ENCODE data around the gene CMTM1. TPM values are rescaled to one million over a fixed set of nuclear protein-coding genes. Genes with fewer than 3 reads are reported as not detected.

Gene CMTM1
- total and polyA plus RNA-seq, 2 experiments from 2014 or later: 1.4 to 1.8 TPM

DNA sequence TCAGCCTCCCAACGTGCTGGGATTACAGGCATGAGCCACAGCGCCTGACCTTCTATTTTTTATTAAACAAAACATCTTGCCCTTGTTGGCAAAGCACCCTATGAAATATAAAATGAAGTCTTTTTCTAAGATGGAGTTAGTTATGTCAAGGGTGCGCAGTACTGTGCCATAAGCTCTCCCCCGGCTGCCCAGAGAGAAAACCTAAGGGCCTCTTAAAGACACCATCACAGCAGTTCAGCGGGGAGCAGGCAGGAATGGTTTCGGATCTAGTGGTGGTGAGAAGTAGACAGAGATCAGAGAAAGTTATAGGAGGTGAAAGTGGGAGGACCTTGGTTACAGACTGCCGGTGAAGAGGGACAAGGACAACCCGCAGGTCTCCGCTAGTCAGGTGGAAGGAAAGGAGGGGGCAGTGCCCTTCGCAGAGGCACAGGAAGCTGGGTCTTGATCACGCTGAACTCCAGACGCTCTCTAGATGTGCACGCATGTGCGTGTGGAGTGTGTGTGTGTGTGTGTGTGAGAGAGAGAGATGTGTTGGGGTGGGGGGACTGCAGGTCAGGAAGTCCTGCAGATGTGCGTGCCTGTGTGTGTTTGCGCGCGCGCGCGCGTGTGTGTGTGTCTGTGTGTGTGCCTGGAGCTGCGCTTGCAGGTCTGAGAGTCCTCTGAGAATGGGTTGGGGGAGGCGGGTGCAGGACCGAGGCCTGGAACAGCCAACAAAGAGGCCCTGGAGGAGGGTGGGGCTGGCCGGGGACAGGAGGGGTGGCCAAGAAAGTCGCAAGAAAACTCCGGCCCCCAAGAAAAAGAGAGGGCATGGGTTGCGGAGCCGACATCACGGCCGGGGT lies 37.5 kb downstream of the CMTM1 start:
- H3K79me2 ChIP-seq: peaks cover 22% of the 10 kb centered on the region
- no peaks in the 10 kb centered on the region for H3K9me2 ChIP-seq (replicated peaks; ENCODE audit: insufficient read depth)
- H3K4me2 ChIP-seq: peak overlapping the region; percentile 84
- WGBS (ENCODE audit: low lambda C conversion rate, missing lambda C conversion rate): 10% methylated on average over 25 of the region's 32 CpGs
- H2AFZ ChIP-seq: peak overlapping the region; percentile 64
- TF ChIP-seq EZH2phosphoT487 (IDR thresholded peaks at IDR 0.05; ENCODE audit: low read depth, severe bottlenecking, unreplicated experiment) (no peak), CTCF (IDR thresholded peaks at IDR 0.05; ENCODE audit: poor library complexity) (no peak), EZH2 (IDR thresholded peaks at IDR 0.05; ENCODE audit: borderline replicate concordance) (no peak)
- no peaks in the 10 kb centered on the region for H3K36me3 ChIP-seq (replicated peaks; ENCODE audit: insufficient read depth, low read depth)
- peaks cover 16% of the 10 kb centered on the region for H4K20me1 ChIP-seq (ENCODE audit: insufficient read depth, poor library complexity, severe bottlenecking)
- H3K9me3 ChIP-seq (ENCODE audit: low read depth): no peaks in the 10 kb centered on the region
- H3K27ac ChIP-seq: peak overlapping the region; percentile 92
- DNase-seq (ENCODE audit: low spot score): peak; percentile 85
- H3K27me3 ChIP-seq: no peaks in the 10 kb centered on the region
- peaks cover 12% of the 10 kb centered on the region for H3K4me1 ChIP-seq (ENCODE audit: insufficient read depth)
- peak overlapping the region; percentile 95 for H3K4me3 ChIP-seq

DNA sequence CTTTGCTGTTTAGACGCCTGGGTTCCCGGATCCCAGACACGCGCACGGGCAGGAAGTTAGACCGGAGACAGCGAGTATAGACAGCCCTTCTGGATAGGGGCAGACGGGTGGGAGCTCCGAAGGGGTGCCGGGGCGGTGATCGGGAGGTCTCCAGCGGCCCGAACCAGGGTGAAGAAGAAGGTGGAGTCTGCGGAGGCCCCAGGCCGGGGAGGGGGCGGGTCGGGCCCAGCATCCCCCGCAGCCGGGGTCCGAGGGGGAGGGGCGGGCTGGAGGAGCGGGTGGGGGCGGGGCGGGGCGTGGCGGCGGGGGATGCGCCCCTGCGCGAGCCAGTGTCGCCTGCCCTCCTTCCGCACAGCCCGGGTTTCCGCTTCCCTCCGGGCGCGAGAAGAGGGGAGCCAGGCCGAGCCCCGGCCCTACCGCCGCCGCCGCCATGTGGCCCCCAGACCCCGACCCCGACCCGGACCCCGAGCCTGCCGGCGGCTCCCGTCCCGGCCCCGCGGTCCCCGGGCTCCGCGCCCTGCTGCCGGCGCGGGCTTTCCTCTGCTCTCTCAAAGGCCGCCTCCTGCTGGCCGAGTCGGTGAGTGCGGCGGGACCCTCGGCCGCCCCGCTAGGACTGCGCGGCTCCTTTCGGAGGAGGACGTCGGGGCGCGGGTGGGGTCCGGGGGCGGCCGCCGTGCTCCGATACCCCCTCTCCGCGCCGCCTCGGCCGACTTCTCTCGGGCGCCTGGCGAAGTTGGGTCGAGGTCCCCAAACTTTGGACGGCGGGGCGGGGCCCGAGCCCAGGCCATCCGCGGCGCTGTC lies 38.3 kb downstream of the CMTM1 start, which contains the start of gene CMTM3:
TSS of gene CMTM3 (plus strand) at position 329 of the 801 bp plus-strand sequence. CDS start at position 431, 102 bp downstream.
- peaks cover 31% of the 10 kb centered on the region for H3K79me2 ChIP-seq
- peaks cover 23% of the 10 kb centered on the region for H4K20me1 ChIP-seq (ENCODE audit: insufficient read depth, poor library complexity, severe bottlenecking)
- no peaks in the 10 kb centered on the region for H3K27me3 ChIP-seq
- no peaks in the 10 kb centered on the region for H3K9me3 ChIP-seq (ENCODE audit: low read depth)
- peak within 1 kb of the TSS; percentile 95 for H3K4me3 ChIP-seq
- H3K27ac ChIP-seq: peak within 1 kb of the TSS; percentile 92
- H3K9me2 ChIP-seq (replicated peaks; ENCODE audit: insufficient read depth): no peaks in the 10 kb centered on the region
- peak within 1 kb of the TSS; percentile 85 for H2AFZ ChIP-seq
- peak within 1 kb of the TSS; percentile 84 for H3K4me2 ChIP-seq
- H3K36me3 ChIP-seq (replicated peaks; ENCODE audit: insufficient read depth, low read depth): no peaks in the 10 kb centered on the region
- peak; percentile 87 for DNase-seq (ENCODE audit: low spot score)
- 3% methylated on average over 6 of the region's 96 CpGs for WGBS (ENCODE audit: low lambda C conversion rate, missing lambda C conversion rate)
- TF ChIP-seq EZH2 (IDR thresholded peaks at IDR 0.05; ENCODE audit: borderline replicate concordance) (no peak), CTCF (IDR thresholded peaks at IDR 0.05; ENCODE audit: poor library complexity) (peak; percentile 87)
- H3K4me1 ChIP-seq (ENCODE audit: insufficient read depth): peaks cover 12% of the 10 kb centered on the region

GRCh38 chr16:66605177-66605978 lies 39.1 kb downstream of the CMTM1 start:
- peak; percentile 77 for DNase-seq (ENCODE audit: low spot score)
- Histone ChIP-seq H3K9me3 (ENCODE audit: low read depth) (no peaks in the 10 kb centered on the region), H4K20me1 (ENCODE audit: insufficient read depth, poor library complexity, severe bottlenecking) (peaks cover 26% of the 10 kb centered on the region), H3K4me2 (peak overlapping the region; percentile 84), H3K4me3 (peak overlapping the region; percentile 95), H2AFZ (peak overlapping the region; percentile 85), H3K9me2 (replicated peaks; ENCODE audit: insufficient read depth) (no peaks in the 10 kb centered on the region), H3K36me3 (replicated peaks; ENCODE audit: insufficient read depth, low read depth) (no peaks in the 10 kb centered on the region), H3K79me2 (peaks cover 32% of the 10 kb centered on the region), H3K4me1 (ENCODE audit: insufficient read depth) (peaks cover 12% of the 10 kb centered on the region), H3K27ac (peak overlapping the region; percentile 92), H3K27me3 (no peaks in the 10 kb centered on the region)
- TF ChIP-seq EZH2 (IDR thresholded peaks at IDR 0.05; ENCODE audit: borderline replicate concordance) (no peak), CTCF (IDR thresholded peaks at IDR 0.05; ENCODE audit: poor library complexity) (no peak), EZH2phosphoT487 (IDR thresholded peaks at IDR 0.05; ENCODE audit: low read depth, severe bottlenecking, unreplicated experiment) (no peak)
- 62% methylated on average over 2 of the region's 61 CpGs for WGBS (ENCODE audit: low lambda C conversion rate, missing lambda C conversion rate)

Data from hepatocyte (in vitro differentiated cells).